Activated CD8-positive, alpha-beta memory T cell treated with anti-CD3 and anti-CD28 coated beads for 4 hours (primary cell): Measurements from ENCODE around the gene COL5A2.

ENCODE experiments used
- DNase-seq, 2 donors: peaks; one replicate each; pipeline ENCODE4 v3.0.0-alpha.2; 2020; ENCODE audit warnings: low read depth in 2 of 2

The COL5A2 gene

GRCh38 chr2:189050165-189050712, 129.3 kb downstream of the COL5A2 start:
- DNase-seq = no peak

- no peak for DNase-seq
Observed at GRCh38 chr2:189049709-189050164, 129.8 kb downstream of the COL5A2 start.

GRCh38 chr2:189048189-189048588, 131.4 kb downstream of the COL5A2 start:
- no peak for DNase-seq

- no peak for DNase-seq
Observed at GRCh38 chr2:189047171-189047888, 132.2 kb downstream of the COL5A2 start.

GRCh38 chr2:189046320-189046719, 133.2 kb downstream of the COL5A2 start:
- DNase-seq = no peak

GRCh38 chr2:189045836-189046235, 133.7 kb downstream of the COL5A2 start:
- no peak for DNase-seq

- DNase-seq = no peak
Observed at GRCh38 chr2:189037518-189037917, 142.0 kb downstream of the COL5A2 start.

- DNase-seq = no peak
Observed at GRCh38 chr2:189024901-189025618, 154.5 kb downstream of the COL5A2 start.

- no peak for DNase-seq
Observed at GRCh38 chr2:189022492-189022891, 157.1 kb downstream of the COL5A2 start.

- no peak for DNase-seq
Observed at GRCh38 chr2:189022053-189022481, 157.5 kb downstream of the COL5A2 start.

GRCh38 chr2:189020179-189020578, 159.4 kb downstream of the COL5A2 start:
- DNase-seq = no peak

GRCh38 chr2:189018631-189019030, 160.9 kb downstream of the COL5A2 start:
- no peak for DNase-seq

- no peak for DNase-seq
Observed at GRCh38 chr2:189016311-189016861, 163.2 kb downstream of the COL5A2 start.

GRCh38 chr2:189015359-189015758, 164.2 kb downstream of the COL5A2 start:
- DNase-seq = no peak

GRCh38 chr2:189014449-189015138, 165.0 kb downstream of the COL5A2 start:
- no peak for DNase-seq

GRCh38 chr2:189013671-189014448, 165.7 kb downstream of the COL5A2 start:
- DNase-seq = no peak

GRCh38 chr2:189013031-189013430, 166.5 kb downstream of the COL5A2 start:
- DNase-seq = no peak

- DNase-seq = no peak
Observed at GRCh38 chr2:189012351-189012750, 167.2 kb downstream of the COL5A2 start.

- no peak for DNase-seq
Observed at GRCh38 chr2:189010536-189010935, 169.0 kb downstream of the COL5A2 start.

- no peak for DNase-seq
Observed at GRCh38 chr2:189008555-189009262, 170.9 kb downstream of the COL5A2 start.

GRCh38 chr2:189002079-189002478, 177.5 kb downstream of the COL5A2 start:
- DNase-seq = no peak
